Heart right ventricle (tissue), 16 donors: ENCODE measurements around the gene ZNF597. TPM values are rescaled to one million over a fixed set of nuclear protein-coding genes. Genes with fewer than 3 reads are reported as not detected.

ENCODE experiments used
- ATAC-seq, 8 donors: fragments of 200-7000 bp; cut with Tn5 transposase; one replicate each; pipeline ENCODE4 v1.9.1; 2020; ENCODE audit warnings: mild to moderate bottlenecking in 8 of 8, moderate library complexity in 8 of 8, moderate number of reproducible peaks in 1 of 8
- DNase-seq, 2 donors: peaks; one replicate each; pipeline ENCODE4 v3.0.0-alpha.2; 2020
- H3K27ac ChIP-seq, 10 donors: fragments of 200-600 bp; sonication (generic) in 2 of 10; one replicate each; pipeline versions ENCODE4 v1.5.0 to v1.8.0; 2020 to 2022; ENCODE audit warnings: mild to moderate bottlenecking in 3 of 10
- H3K27me3 ChIP-seq, 7 donors: fragments of 200-600 bp; one replicate each; pipeline ENCODE4 v1.8.0; 2021 to 2022; ENCODE audit warnings: mild to moderate bottlenecking in 2 of 7
- H3K36me3 ChIP-seq, 9 donors: fragments of 200-600 bp; sonication (generic) in 1 of 9; one replicate each; pipeline versions ENCODE4 v1.5.0 to v1.8.0; 2020 to 2022; ENCODE audit warnings: mild to moderate bottlenecking in 2 of 9
- H3K4me1 ChIP-seq, 9 donors: fragments of 200-600 bp; sonication (generic) in 1 of 9; one replicate each; pipeline versions ENCODE4 v1.5.0 to v1.8.0; 2020 to 2022; ENCODE audit warnings: mild to moderate bottlenecking in 4 of 9
- H3K4me3 ChIP-seq, 10 donors: fragments of 200-600 bp; sonication (generic) in 2 of 10; one replicate each; pipeline versions ENCODE4 v1.5.0 to v1.8.0; 2020 to 2022; ENCODE audit warnings: mild to moderate bottlenecking in 7 of 10, moderate library complexity in 2 of 10
- H3K9me3 ChIP-seq, 11 donors: fragments of 200-600 bp in 10 of 11; sonication (generic) in 2 of 11; one replicate each; pipeline versions ENCODE4 v1.5.0 to v1.8.0; 2013 to 2022; ENCODE audit warnings: mild to moderate bottlenecking in 2 of 11, control low read depth in 1 of 11, moderate library complexity in 1 of 11
- WGBS, 2 donors: extraction: QIAGEN DNeasy Blood & Tissue Kit; methylation state at CpG; one replicate each; pipeline ENCODE4 v1.1.7; 2013; ENCODE audit warnings: inconsistent platforms in 1 of 2; 5-methylcytosine and 5-hydroxymethylcytosine counted together
- intact Hi-C, 10 donors: fragments of 100-400 bp; cut with DNase I; formaldehyde crosslinking; loops; one replicate each; pipeline versions ENCODE4 v1.11.1 to v1.14.2; 2022
- polyA plus RNA-seq, 2 donors: library from polyadenylated mRNA; stranded (reverse); fragments of 200-250 nt; gene quantifications; one replicate each; pipeline ENCODE4 v1.2.3, GENCODE V29; 2013
- total RNA-seq, 10 donors: library from RNA; stranded (reverse); fragmentation: NEBNext Ultra II Directional in 3 of 10; extraction: Animal tissue kit (Norgen Biotek cat#: 25700) in 3 of 10; gene quantifications; one replicate each; pipeline versions ENCODE4 v1.2.1 to v1.2.4, GENCODE V29; 2021 to 2023
- TF ChIP-seq, protein P1 (sequence below), 9 donors: fragments of 200-600 bp; sonication (generic) in 2 of 9; IDR thresholded peaks; one replicate each; pipeline versions ENCODE4 v1.5.0 to v1.8.0; 2021 to 2022; ENCODE audit warnings: antibody characterized with exemption in 9 of 9, mild to moderate bottlenecking in 5 of 9, moderate library complexity in 1 of 9
- donor health status: Arrhythmogenic right ventricular cardiomyopathy.
- donor health status: ischemic (EF 13 %, LVEDD 7.1; RV severe dilation, severe dysfunction).
- donor health status: healthy with polysubstance abuse.
- donor health status: DM: no; HTN: yes; CAD: no.
- donor health status: DM: no; HTN: no; CAD: no.
- donor health status: ischemic (EF 25% LVEDD 6.9; RV normal size, moderate dysfunction).
- donor health status: ischemic (EF 25% LVEDD 5.7; RV mildly dilated, moderate dysfunction).
- donor health status: healthy.
- donor health status: DM: yes; HTN: yes; CAD: no.
- donor health status: Ischemic cardiomyopathy.
- donor health status: ischemic (EF 35%, LVEDD 5.7; RV mildly dilated, moderate dysfunction).
- donor health status: nonischemic (EF 11% LVEDD 7.7; RV severe dilation, severe dysfunction).
- donor health status: DM: yes; HTN: yes; CAD: no.
- donor health status: PGD.
- donor health status: ischemic (EF 29% LVEDD 5.4; RV normal size, mild dysfunction).
- donor health status: nonischemic (EF 23%, LVEDD 6.1; RV moderate dilation, normal function).

ZNF597 gene
- total and polyA plus RNA-seq, 12 donors, result 0.73 to 2.4 (median 1.6) TPM

GRCh38 chr16:3413730-3414379 lies 29.4 kb downstream of the ZNF597 start:
- TF ChIP-seq, protein P1, sequence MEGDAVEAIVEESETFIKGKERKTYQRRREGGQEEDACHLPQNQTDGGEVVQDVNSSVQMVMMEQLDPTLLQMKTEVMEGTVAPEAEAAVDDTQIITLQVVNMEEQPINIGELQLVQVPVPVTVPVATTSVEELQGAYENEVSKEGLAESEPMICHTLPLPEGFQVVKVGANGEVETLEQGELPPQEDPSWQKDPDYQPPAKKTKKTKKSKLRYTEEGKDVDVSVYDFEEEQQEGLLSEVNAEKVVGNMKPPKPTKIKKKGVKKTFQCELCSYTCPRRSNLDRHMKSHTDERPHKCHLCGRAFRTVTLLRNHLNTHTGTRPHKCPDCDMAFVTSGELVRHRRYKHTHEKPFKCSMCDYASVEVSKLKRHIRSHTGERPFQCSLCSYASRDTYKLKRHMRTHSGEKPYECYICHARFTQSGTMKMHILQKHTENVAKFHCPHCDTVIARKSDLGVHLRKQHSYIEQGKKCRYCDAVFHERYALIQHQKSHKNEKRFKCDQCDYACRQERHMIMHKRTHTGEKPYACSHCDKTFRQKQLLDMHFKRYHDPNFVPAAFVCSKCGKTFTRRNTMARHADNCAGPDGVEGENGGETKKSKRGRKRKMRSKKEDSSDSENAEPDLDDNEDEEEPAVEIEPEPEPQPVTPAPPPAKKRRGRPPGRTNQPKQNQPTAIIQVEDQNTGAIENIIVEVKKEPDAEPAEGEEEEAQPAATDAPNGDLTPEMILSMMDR (IDR thresholded peaks at IDR 0.05), result no peak
- no peaks in the 10 kb centered on the region for H3K4me1 ChIP-seq
- 40 to 47% methylated on average over 29 of the region's 29 CpGs for WGBS, 2 donors
- peak in 1 of 8 donors; percentile 30 for ATAC-seq
- H3K27ac ChIP-seq, result no peak overlapping the region
- H3K36me3 ChIP-seq, result peaks cover 0 to 33% (median 12%) of the 10 kb centered on the region in 9 donors
- peaks cover 0 to 99% (median 56%) of the 10 kb centered on the region in 11 donors for H3K9me3 ChIP-seq
- no peaks in the 10 kb centered on the region for H3K27me3 ChIP-seq
- no peak overlapping the region for H3K4me3 ChIP-seq
- DNase-seq, result no peak
- intact Hi-C loops, result no loop called here

- no peak overlapping the region for H3K4me3 ChIP-seq
- H3K27me3 ChIP-seq, result no peaks in the 10 kb centered on the region
- H3K9me3 ChIP-seq, result peaks cover 14 to 100% (median 90%) of the 10 kb centered on the region in 11 donors
- TF ChIP-seq, protein P1 (IDR thresholded peaks at IDR 0.05), result no peak
- H3K27ac ChIP-seq, result no peak overlapping the region
- intact Hi-C loops, result loop anchor here in 4 of 10 donors (10.0 kb wide), 4 partner anchors 94 to 174 kb away; partner anchors contain the start of genes CLUAP1 (in 1 of the 4), TIGD7 (in 1 of the 4), ZNF200 (in 1 of the 4) and ZNF75A (in 1 of the 4)
- DNase-seq (no peak), ATAC-seq (no peak)
- peaks cover 12 to 85% (median 63%) of the 10 kb centered on the region in 9 donors for H3K36me3 ChIP-seq
- peaks cover 0 to 8% (median 0%) of the 10 kb centered on the region in 9 donors for H3K4me1 ChIP-seq
- 98 to 99% methylated on average over 12 of the region's 12 CpGs for WGBS, 2 donors
Measured at GRCh38 chr16:3408561-3409197, 34.6 kb downstream of the ZNF597 start.

DNA sequence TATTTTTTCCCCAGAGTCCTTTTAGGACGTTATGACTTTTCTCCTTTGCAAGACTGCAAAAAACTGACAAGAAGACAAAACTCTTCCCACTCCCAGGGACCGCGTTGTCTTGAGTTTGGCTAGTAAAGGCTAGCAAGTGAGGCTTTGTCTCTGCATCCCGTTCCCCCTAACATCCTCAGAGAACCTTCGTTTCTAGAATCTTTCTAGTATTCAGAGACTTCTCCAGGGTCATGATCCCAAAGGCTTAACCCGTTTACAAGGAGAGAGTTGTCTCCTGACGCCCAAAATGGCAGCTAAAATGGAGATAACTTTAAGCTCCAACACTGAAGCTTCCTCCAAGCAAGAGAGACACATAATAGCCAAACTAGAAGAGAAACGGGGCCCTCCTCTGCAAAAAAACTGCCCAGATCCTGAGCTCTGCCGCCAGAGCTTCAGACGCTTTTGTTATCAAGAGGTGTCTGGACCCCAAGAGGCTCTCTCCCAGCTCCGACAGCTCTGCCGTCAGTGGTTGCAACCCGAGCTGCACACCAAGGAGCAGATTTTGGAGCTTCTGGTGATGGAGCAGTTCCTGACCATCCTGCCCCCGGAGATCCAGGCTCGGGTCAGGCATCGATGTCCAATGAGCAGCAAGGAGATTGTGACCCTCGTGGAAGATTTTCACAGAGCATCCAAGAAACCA lies 41.4 kb downstream of the ZNF597 start:
- Histone ChIP-seq H3K4me3 (peak overlapping the region; percentile 64 to 99 (median 85)), H3K9me3 (peaks cover 0 to 68% (median 29%) of the 10 kb centered on the region in 11 donors), H3K4me1 (peaks cover 0 to 38% (median 21%) of the 10 kb centered on the region in 9 donors), H3K36me3 (peaks cover 0 to 59% (median 46%) of the 10 kb centered on the region in 9 donors), H3K27me3 (no peaks in the 10 kb centered on the region), H3K27ac (peak overlapping the region; percentile 16 to 92 (median 86))
- 26 to 31% methylated on average over 17 of the region's 17 CpGs for WGBS, 2 donors
- TF ChIP-seq, protein P1 (IDR thresholded peaks at IDR 0.05), result no peak
- ATAC-seq (no peak), DNase-seq (no peak)
- intact Hi-C loops, result loop anchor here in 7 of 10 donors (1.0 to 10.0 kb wide), 12 partner anchors 35 to 167 kb away; partner anchors contain the start of genes TIGD7 (in 3 of the 7), ZNF75A (in 3 of the 7), CLUAP1 (in 2 of the 7) and NAA60 (in 2 of the 7)
